HEK293T (cell line): ENCODE results near the gene CHST6.

ENCODE experiments used
- ARNT ChIP-seq: fragments of 450-650 bp; IDR thresholded peaks from 2 replicates; pipeline ENCODE4 v1.6.1; 2017; ENCODE audit warnings: mild to moderate bottlenecking
- FOXA1 ChIP-seq: fragments of 450-650 bp; IDR thresholded peaks from 2 replicates; pipeline ENCODE4 v1.6.1; 2016; ENCODE audit warnings: mild to moderate bottlenecking
- FOXK2 ChIP-seq: fragments of 450-650 bp; IDR thresholded peaks from 2 replicates; pipeline ENCODE4 v1.6.1; 2016; ENCODE audit warnings: mild to moderate bottlenecking
- FOXM1 ChIP-seq: fragments of 450-650 bp; IDR thresholded peaks from 2 replicates; pipeline ENCODE4 v1.6.1; 2017; ENCODE audit warnings: mild to moderate bottlenecking, borderline replicate concordance
- SP1 ChIP-seq: fragments of 450-650 bp; IDR thresholded peaks from 2 replicates; pipeline ENCODE4 v1.6.1; 2017
- SUZ12 ChIP-seq: fragments of 450-650 bp; IDR thresholded peaks from 2 replicates; pipeline ENCODE4 v1.6.1; 2016; ENCODE audit warnings: mild to moderate bottlenecking
- TARDBP ChIP-seq: fragments of 450-650 bp; IDR thresholded peaks from 2 replicates; pipeline ENCODE4 v1.6.1; 2016
- ZNF384 ChIP-seq: fragments of 450-650 bp; IDR thresholded peaks from 2 replicates; pipeline ENCODE4 v1.6.1; 2016

DNA sequence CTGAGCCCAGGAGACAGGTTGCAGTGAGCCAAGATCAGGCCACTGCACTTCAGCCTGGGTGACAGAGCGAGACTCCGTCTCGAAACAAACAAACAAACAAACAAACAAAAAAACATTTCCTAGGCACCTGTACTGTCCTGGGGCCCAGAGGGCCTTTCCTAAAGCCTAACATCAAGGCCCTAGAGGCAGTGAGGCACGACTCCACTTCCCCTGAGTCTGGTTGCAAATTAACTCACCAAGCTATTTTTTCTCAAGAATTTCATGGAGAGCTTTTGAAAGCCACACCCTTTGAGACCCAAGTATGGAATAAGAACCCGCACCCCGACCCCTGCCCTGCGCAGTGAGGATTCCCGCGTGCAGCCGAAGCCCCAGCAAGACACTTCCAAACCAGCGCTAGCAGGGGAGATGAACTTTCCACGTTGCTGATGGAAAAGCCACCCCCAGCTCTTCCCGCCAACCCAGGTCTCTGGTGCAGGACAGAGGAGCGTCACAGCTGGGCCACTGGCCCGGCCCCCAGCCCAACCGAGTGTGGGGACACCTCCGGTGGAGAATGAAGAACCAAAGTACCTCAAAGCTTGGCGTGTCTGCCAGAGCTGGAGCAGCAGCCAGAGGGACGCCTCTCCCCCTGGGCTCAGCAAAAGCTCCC, 39.4 kb upstream of the CHST6 start:
- TF ChIP-seq ZNF384 = no peak
- no peak for TF ChIP-seq SP1
- TF ChIP-seq FOXK2 = no peak
- TF ChIP-seq FOXA1 = no peak
- TF ChIP-seq TARDBP = no peak
- no peak for TF ChIP-seq ARNT
- TF ChIP-seq SUZ12 = no peak
- TF ChIP-seq FOXM1 = no peak
